Stimulated activated CD8-positive, alpha-beta memory T cell treated with anti-CD3 and anti-CD28 coated beads, Interleukin-2, amount 100 ng/mL, for 1 hour (primary cell): ENCODE measurements around the gene MACROD1.

Experiments used
- DNase-seq, 2 donors: peaks; one replicate each; pipeline ENCODE4 v3.0.0-alpha.2; 2020; ENCODE audit warnings: low read depth in 2 of 2

MACROD1 gene

DNA sequence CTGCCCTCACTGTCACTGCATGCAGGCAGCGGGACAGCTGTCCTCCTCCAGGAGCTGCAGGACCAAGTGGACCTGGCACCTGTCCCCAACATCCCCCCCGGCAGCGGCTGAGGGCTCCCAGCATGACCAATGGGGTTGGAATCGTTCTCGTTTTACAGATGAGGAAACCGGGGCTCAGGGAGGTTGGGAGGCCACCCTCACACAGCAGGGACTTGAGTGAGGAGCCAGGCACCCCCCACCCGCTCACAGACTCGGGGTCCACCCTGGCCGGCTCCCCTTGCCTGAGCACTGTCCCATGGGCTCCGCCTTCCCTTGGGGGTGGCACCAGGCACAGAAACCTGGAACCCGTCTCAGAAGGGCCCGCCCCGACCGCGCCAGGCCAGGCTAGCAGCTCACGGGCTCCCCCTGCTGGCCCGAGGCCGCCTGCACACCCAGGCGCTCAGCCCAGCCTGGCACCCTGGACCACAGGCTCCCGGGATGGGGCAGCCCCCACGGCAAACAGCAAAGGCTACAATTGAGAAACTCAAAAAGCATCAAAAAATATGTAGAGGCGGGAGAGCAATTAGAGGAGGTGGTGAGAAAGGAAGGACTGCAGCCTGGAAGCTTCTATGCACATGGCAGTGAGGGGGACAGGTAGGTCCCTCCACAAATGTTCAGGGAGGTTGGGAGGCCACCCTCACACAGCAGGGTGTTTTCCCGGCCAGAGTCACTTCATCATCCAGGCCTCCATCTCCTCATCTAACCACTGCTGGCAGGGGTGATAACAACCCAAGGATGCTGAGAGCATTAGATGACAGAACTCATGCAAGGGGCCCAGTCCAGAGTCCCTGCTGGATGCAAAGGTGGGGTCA is 12.8 kb downstream of the MACROD1 start:
- peak; percentile 44 to 50 for DNase-seq

GRCh38 chr11:64151337-64151736 is 14.6 kb downstream of the MACROD1 start:
- no peak for DNase-seq

DNA sequence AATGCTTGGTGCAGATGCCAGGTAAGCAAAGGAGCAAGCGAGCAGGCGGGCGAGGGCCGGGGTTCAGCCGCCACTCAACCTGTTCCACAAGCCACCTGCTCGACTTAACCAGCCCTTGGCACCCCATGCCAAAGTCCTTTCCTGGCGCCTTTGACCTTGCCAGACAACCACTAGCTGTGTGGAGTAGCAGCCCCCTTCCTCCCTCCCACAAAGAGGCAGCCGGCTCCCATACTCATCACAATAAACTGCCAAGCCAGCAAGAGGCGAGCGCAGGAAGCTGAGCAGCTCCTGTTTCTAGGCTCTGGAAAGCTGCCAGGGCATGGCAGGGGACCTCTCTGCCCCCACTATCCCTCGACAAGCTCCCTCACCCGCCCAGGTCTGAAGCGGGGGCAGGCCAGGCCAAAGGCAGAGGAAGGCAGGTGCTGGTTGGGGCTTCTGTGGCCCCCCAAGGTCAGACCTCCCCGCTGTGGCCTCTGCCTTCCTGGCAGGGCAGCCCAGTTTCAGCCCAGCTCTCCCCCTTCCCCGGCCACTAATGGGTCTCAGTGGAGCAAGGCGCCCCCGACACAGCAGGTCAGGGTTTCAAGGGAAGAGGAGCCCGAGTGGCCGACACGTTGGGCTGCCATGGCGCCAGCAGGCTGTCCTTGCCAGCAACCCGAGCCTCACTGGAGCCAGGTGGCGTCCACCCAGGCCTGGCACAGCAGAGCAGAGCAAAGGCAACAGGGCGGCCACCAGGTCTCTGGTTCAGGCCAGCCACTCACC is 15.3 kb downstream of the MACROD1 start:
- DNase-seq, result no peak

GRCh38 chr11:64150051-64150450 is 15.9 kb downstream of the MACROD1 start:
- DNase-seq, result no peak

DNA sequence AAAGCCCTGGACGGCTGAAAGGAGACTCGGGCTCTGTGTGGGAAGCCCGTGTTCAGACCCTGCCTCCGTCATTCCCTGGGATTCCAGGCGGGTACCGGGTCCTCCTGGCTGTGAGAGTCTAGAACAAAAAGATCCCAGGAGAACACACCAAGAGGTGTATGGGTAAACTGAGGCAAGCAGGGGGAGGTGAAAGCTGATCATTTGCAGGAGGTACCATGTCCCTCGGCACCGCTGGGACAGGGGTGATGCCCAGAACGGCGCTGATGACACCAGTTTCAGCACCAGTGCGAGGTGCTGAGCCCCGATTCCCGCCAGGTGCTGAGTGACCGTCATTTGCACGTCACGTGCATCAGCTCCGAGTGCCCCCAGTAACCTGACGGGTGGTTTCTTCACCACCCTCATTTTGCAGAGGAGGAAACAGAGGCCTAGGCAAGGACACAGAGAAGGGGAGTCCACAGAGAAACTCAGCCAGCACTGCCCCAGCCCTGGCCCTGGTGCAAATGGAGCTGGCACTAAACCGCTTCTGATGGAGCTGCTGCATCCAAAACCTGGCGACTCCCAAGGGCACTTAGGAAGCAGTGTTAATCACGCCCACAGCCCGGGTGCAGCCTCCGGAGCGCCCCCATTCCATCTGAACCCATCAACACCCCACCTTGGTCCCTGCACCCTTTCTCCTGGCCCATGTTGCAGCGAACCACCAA is 16.8 kb downstream of the MACROD1 start:
- no peak for DNase-seq

GRCh38 chr11:64148226-64148916 is 17.5 kb downstream of the MACROD1 start:
- peak; percentile 45 to 55 for DNase-seq

DNA sequence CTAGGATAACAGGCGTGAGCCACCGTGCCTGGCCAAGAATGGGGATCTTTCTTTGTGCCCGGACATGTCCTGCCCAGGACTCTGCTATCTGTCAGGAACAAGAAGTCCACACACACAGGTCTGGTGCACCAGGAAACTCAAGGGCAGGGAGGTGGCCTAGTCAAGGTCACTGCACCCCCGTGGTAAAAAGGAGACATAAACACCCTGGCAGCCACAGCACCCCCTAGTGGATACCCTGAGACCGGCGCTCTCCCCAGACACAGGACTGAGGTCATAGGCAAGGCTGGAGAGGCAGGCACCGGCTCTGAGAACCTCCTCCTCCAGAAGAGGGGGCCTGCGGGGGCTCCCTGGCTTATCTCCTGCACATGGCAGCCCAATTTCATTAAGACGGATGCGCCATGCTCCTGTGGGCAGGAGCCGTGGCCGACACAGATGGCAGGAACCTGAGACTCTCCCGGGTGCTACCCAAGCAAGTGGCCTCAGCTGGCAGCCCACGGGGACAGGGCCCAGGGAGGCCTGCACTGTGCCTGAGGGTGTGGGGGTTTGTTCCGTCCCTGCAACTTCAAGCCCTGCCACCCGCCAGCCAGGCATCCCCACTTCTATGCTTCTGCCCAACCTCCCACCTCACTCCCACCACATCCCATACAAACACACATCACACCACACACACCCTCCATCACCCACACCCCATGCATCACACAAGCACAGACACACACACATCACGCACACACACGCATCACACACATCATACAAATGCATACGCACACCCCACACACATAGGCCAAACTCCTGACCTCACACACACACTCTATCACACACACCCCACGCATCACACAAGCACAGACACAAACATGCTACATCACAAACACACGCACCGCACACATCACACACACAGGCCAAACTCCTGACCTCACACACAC is 19.6 kb downstream of the MACROD1 start:
- peak in 1 of 2 donors; percentile 34 for DNase-seq

GRCh38 chr11:64144587-64145472 is 21.1 kb downstream of the MACROD1 start:
- no peak for DNase-seq

DNA sequence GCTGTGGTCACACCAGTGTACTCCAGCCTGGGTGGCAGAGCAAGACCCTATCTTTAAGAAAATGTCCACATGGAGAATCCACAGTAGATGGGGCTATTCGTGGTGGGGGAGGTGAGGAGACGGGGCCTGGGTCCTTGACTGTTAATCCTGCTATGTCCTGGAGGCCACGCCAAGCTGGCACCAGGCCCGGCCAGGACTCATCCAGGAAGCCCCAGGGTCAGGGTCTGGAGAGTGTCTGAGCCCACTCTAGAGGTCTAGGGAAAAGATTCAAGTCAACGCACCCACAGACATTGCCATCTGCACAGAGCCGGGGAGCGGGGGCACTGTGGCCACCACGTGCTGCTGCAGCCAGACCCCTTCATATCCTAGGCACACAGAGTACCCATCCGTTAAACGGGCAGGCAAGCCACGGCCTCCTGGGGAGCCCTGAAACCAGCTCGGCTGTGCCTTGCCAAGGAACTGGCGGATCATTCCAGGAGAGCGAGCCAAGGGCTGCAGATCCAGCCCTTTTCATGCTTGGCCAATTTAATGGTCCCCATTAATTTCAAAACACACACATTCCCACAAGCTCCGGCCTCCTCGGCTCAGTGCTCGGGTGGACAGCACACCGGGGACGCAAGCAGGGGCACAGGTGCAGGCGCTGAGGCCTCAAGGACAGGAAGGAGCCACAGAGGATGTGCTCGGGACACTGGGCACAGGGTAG is 24.7 kb downstream of the MACROD1 start:
- DNase-seq, result no peak

DNA sequence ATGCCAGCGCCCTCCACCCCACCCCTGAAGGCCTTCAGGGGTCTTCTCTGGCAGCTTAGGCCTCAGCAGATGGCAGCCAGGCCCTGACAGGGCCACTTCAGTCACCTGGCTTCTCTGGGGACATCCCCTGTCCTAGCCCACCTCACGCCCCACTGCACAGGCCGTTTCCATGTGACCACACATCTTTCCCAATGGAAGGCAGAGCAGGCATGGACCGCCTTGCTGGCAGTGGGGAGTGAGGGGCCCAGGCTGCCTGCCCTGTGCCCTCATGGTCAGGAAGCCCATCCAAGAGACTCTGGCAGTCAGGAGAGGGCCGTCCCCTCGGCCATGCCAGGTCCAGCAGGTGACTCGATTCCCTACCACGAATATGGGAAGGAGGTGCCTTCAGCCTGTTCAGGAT is 25.8 kb downstream of the MACROD1 start:
- no peak for DNase-seq

DNA sequence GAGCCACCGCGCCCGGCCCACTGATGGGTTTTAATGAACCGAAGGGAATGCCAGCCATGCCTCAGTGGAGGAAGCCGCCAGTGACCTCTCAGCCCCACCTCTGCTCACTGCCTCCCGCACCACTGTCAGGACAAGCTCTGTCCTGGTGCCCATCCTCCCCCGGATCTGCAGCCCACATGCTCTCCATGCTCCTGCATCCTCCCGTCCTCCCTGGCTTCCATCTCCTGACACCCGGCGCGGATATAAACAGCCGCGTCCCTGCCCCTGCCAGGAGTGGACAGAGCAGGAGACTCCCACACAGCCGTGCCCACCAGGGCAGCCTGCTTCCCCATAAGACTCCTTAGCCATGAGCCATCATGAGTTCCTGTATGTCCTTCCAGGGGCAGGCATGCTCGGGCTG is 26.9 kb downstream of the MACROD1 start:
- DNase-seq, result no peak

GRCh38 chr11:64138398-64138797 is 27.5 kb downstream of the MACROD1 start:
- no peak for DNase-seq

DNA sequence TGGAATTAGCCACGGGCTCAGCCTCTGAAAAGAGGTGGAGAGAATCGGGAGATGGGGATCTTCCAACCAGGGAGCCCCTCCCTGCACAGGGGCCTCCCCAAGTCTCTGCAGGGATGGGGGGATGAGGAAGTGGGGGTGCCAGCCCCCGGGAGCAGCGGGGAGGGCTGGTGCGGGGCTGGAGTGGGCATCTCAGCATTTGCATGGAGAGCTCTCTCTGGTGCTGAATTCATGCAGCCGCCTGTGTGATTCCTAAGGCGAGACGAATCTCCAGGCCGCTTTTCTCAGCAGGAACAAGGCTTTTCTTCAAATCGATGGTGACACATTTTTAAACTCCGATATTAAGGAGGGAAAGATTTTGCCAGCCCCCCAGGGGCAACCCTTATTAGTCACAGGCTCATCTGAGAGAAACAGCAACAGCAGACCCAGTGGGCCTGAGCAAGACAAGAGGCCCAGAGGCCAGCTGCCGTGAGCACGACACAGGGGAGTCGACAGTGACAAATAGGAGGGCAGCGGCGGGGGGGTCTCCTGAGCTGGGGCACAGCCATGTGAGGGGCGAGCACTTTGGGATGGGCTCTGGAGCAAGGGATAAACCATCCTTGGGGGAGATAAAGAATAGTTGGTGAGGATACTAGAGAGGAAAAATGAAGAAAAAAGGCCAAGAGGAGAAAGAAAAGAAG is 29.0 kb downstream of the MACROD1 start:
- DNase-seq, result no peak

DNA sequence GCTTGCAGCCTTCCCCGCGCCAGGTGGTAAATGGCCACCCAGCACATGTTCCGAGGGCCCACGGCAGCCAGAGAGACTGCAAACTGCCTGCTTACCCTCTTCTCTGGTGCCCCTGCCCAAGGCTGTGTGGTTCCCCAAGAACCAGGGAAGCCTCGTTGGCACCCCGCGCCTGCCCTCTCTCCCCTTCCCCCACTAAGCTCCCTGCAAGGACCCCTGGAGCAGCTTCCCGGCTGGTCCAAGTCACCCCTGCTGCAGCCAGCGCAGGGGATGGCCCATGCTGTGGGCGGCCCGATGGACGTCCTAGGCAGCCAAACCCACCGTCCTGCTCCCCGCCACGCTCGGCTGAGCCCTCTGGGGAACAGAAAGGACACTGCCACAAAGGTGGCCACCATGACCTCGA is 30.2 kb downstream of the MACROD1 start:
- no peak for DNase-seq

DNA sequence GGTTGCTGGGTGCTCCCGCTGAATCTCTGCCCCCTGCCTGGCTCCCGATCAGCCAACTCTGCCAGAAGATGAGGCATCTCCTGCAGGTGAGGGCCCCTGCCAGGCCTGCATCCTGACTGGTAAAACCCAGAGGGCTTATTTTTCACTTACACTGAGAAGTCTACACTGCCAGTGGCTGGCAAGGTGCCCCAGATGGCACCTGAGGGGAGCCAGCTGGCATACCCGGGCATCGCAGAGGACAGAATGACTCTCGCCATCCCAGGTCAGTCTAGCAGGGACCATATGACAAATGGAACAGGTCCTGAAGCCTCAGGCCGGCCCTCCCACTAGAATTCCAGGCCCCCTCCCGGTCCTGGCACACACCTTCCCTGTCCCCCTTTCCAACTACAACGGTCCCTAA is 30.9 kb downstream of the MACROD1 start:
- DNase-seq, result no peak

- DNase-seq, result no peak
Measured at GRCh38 chr11:64132982-64133705, 32.8 kb downstream of the MACROD1 start.

- DNase-seq, result no peak
Measured at GRCh38 chr11:64132191-64132771, 33.6 kb downstream of the MACROD1 start.
